Chondrocyte (in vitro differentiated cells): Measurements from ENCODE around the gene PTEN. TPM values are rescaled to one million over a fixed set of nuclear protein-coding genes. Genes with fewer than 3 reads are reported as not detected.

ENCODE experiments used
- DNase-seq: peaks from one replicate; pipeline ENCODE4 v3.0.0; 2021; ENCODE audit warnings: mixed read lengths, low spot score
- H3K27ac Mint-ChIP-seq: one replicate; pipeline ENCODE4 v1.8.0; 2021; ENCODE audit warnings: mild to moderate bottlenecking, moderate library complexity, mixed read lengths; ENCODE audit not compliant: unreplicated experiment
- H3K27me3 Mint-ChIP-seq: 2 replicates; pipeline ENCODE4 v1.8.0; 2021; ENCODE audit warnings: low read depth, mixed read lengths
- H3K36me3 Mint-ChIP-seq: 2 replicates; pipeline ENCODE4 v1.8.0; 2021; ENCODE audit warnings: low read depth, mixed read lengths
- H3K4me1 Mint-ChIP-seq: 2 replicates; pipeline ENCODE4 v1.8.0; 2021; ENCODE audit warnings: low read depth, mild to moderate bottlenecking, mixed read lengths
- H3K4me3 Mint-ChIP-seq: one replicate; pipeline ENCODE4 v1.8.0; 2021; ENCODE audit warnings: mild to moderate bottlenecking, moderate library complexity, mixed read lengths; ENCODE audit not compliant: unreplicated experiment
- H3K9me3 Mint-ChIP-seq: 2 replicates; pipeline ENCODE4 v1.8.0; 2021; ENCODE audit warnings: low read depth, mixed read lengths
- CTCF ChIP-seq: fragments of 200-600 bp; sonication (generic); IDR thresholded peaks from 2 replicates; pipeline ENCODE4 v1.5.0; 2021; ENCODE audit warnings: antibody characterized with exemption, mild to moderate bottlenecking, moderate library complexity
- total RNA-seq: library from RNA; stranded (reverse); gene quantifications from 3 replicates; pipeline ENCODE4 v1.2.1, GENCODE V29; 2021

PTEN gene
- total RNA-seq, 1 donor from 2014 or later: 85.4 TPM

GRCh38 chr10:87916515-87916914 is 53.1 kb downstream of the PTEN start:
- TF ChIP-seq CTCF: no peak

GRCh38 chr10:87918254-87918859 is 54.9 kb downstream of the PTEN start:
- Mint-ChIP-seq H3K9me3 (peaks cover 9% of the 10 kb centered on the region), H3K27ac (no peak overlapping the region), H3K4me1 (peaks cover 51% of the 10 kb centered on the region), H3K36me3 (peaks cover 10% of the 10 kb centered on the region), H3K27me3 (no peaks in the 10 kb centered on the region), H3K4me3 (no peak overlapping the region)
- no peak for DNase-seq
- TF ChIP-seq CTCF: no peak

More at GRCh38 chr10:87916515-87916914, 53.1 kb downstream of the PTEN start:
- H3K36me3 Mint-ChIP-seq: peaks cover 20% of the 10 kb centered on the region
- H3K9me3 Mint-ChIP-seq: peaks cover 21% of the 10 kb centered on the region
- no peak for DNase-seq
- H3K27me3 Mint-ChIP-seq: no peaks in the 10 kb centered on the region
- peak overlapping the region; percentile 72 for H3K27ac Mint-ChIP-seq
- H3K4me3 Mint-ChIP-seq: no peak overlapping the region
- H3K4me1 Mint-ChIP-seq: peaks cover 32% of the 10 kb centered on the region

GRCh38 chr10:87920538-87920937 is 57.1 kb downstream of the PTEN start:
- H3K27me3 Mint-ChIP-seq: no peaks in the 10 kb centered on the region
- no peak for TF ChIP-seq CTCF
- no peaks in the 10 kb centered on the region for H3K9me3 Mint-ChIP-seq
- peaks cover 69% of the 10 kb centered on the region for H3K4me1 Mint-ChIP-seq
- H3K36me3 Mint-ChIP-seq: peaks cover 6% of the 10 kb centered on the region
- no peak overlapping the region for H3K27ac Mint-ChIP-seq
- H3K4me3 Mint-ChIP-seq: no peak overlapping the region
- DNase-seq: no peak

GRCh38 chr10:87921931-87922688 is 58.7 kb downstream of the PTEN start:
- no peak for DNase-seq
- H3K27ac Mint-ChIP-seq: no peak overlapping the region

More at GRCh38 chr10:87921931-87922688, 58.7 kb downstream of the PTEN start:
- Mint-ChIP-seq H3K36me3 (peaks cover 4% of the 10 kb centered on the region), H3K4me3 (no peak overlapping the region), H3K9me3 (no peaks in the 10 kb centered on the region), H3K27me3 (no peaks in the 10 kb centered on the region), H3K4me1 (peaks cover 68% of the 10 kb centered on the region)
- no peak for TF ChIP-seq CTCF
